Measurements from ENCODE around the gene SPTBN1. TPM values are rescaled to one million over a fixed set of nuclear protein-coding genes. Genes with fewer than 3 reads are reported as not detected.

Gene SPTBN1
- total and polyA plus RNA-seq, 9 of the 15 experiments (the other 6 are each of a cell fraction or from before 2014, with no cell fraction given): 8.9 to 66.8 (median 31.4) TPM

DNA sequence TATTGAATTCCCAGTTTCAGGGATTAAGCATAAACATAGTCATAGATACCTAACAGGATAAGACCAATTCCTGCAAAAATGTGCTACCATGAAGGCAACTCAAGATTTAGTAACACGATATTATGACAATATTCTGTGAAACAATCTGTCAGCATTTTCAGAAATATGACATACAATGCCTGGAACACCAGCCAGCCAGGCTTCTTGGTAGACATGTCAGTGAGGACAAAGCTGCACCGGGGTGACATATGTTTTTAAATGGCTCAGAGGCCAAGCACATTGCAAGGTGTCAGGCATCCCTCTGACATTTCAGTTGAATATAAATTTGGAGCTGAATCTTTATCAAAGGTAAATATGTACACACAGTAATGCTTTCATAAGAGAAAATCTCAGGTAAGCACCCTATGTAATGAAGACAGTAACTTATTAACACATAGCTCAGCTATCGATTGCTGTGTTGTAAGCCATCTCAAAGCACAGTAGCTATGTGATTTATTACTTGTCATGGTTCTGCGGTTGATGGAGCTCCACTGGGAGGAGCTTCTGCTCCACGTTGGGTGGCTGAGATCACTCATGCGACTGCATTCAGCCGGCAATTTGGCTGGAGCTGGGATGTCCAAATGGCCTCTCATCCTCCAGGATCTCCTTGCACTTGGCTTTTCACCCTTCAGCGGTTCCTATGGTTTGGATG lies 235.5 kb downstream of the SPTBN1 start (continued):
- TF ChIP-seq AFF1 (IDR thresholded peaks at IDR 0.05; ENCODE audit: low read depth in 1 of 2, partially characterized antibody in 2 of 2) (no peak), PHB (CRISPR knock-in tag; IDR thresholded peaks at IDR 0.05) (no peak), TEAD4 (IDR thresholded peaks at IDR 0.05; ENCODE audit: low read length) (0 out of 2 replicates have a peak, but pooled peaks have one; percentile 21), TEAD4 (CRISPR knock-in tag; IDR thresholded peaks at IDR 0.05; ENCODE audit: borderline replicate concordance) (no peak), PURB (CRISPR knock-in tag; IDR thresholded peaks at IDR 0.05; ENCODE audit: low read depth) (no peak), SMARCA4 (IDR thresholded peaks at IDR 0.05) (0 out of 2 replicates have a peak, but pooled peaks have one; percentile 15), PTBP1 (IDR thresholded peaks at IDR 0.05; ENCODE audit: low read depth, low read length) (no peak), RNF2 (IDR thresholded peaks at IDR 0.05) (no peak), GABPB1 (CRISPR knock-in tag; IDR thresholded peaks at IDR 0.05) (no peak), ATF4 (CRISPR knock-in tag; IDR thresholded peaks at IDR 0.05) (no peak), TCF7L2 (IDR thresholded peaks at IDR 0.05; ENCODE audit: low read depth, low read length) (no peak)
- TF ChIP-seq, protein P1, sequence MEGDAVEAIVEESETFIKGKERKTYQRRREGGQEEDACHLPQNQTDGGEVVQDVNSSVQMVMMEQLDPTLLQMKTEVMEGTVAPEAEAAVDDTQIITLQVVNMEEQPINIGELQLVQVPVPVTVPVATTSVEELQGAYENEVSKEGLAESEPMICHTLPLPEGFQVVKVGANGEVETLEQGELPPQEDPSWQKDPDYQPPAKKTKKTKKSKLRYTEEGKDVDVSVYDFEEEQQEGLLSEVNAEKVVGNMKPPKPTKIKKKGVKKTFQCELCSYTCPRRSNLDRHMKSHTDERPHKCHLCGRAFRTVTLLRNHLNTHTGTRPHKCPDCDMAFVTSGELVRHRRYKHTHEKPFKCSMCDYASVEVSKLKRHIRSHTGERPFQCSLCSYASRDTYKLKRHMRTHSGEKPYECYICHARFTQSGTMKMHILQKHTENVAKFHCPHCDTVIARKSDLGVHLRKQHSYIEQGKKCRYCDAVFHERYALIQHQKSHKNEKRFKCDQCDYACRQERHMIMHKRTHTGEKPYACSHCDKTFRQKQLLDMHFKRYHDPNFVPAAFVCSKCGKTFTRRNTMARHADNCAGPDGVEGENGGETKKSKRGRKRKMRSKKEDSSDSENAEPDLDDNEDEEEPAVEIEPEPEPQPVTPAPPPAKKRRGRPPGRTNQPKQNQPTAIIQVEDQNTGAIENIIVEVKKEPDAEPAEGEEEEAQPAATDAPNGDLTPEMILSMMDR (IDR thresholded peaks at IDR 0.05 in 2 of 3, conservative IDR thresholded peaks at IDR 0.05 in 1 of 3; ENCODE audit: insufficient read depth in 2 of 3, low read depth in 1 of 3, low read length in 3 of 3): peak in 1 of 3 experiments; percentile 30; a peak in 2 of 6 replicates
- TF ChIP-seq, protein P2, sequence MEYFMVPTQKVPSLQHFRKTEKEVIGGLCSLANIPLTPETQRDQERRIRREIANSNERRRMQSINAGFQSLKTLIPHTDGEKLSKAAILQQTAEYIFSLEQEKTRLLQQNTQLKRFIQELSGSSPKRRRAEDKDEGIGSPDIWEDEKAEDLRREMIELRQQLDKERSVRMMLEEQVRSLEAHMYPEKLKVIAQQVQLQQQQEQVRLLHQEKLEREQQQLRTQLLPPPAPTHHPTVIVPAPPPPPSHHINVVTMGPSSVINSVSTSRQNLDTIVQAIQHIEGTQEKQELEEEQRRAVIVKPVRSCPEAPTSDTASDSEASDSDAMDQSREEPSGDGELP (CRISPR knock-in tag; IDR thresholded peaks at IDR 0.05; ENCODE audit: borderline replicate concordance): no peak

All from K562 (cell line).